IPS-20b (cell line): ENCODE results near the gene TMEM233.

ENCODE experiments used
- H3K27ac ChIP-seq: one replicate; pipeline ENCODE4 v1.5.1; 2013; ENCODE audit warnings: low read length
- H3K27me3 ChIP-seq: 2 replicates; pipeline ENCODE4 v1.6.1; 2013; ENCODE audit warnings: mild to moderate bottlenecking, low read length, inconsistent platforms; ENCODE audit not compliant: insufficient read depth
- H3K36me3 ChIP-seq: 2 replicates; pipeline ENCODE4 v1.6.1; 2013; ENCODE audit warnings: low read depth, mild to moderate bottlenecking, inconsistent platforms, low read length, moderate library complexity; ENCODE audit not compliant: insufficient read depth
- H3K4me1 ChIP-seq: 2 replicates; pipeline ENCODE4 v1.6.1; 2013; ENCODE audit warnings: mild to moderate bottlenecking, control low read depth, inconsistent platforms, low read length, moderate library complexity; ENCODE audit not compliant: insufficient read depth
- H3K4me3 ChIP-seq: 2 replicates; pipeline ENCODE4 v1.5.1; 2013; ENCODE audit warnings: mild to moderate bottlenecking, low read length, inconsistent platforms
- H3K9ac ChIP-seq: 2 replicates; pipeline ENCODE4 v1.6.1; 2013; ENCODE audit warnings: low read depth, mild to moderate bottlenecking, inconsistent platforms, low read length, moderate library complexity
- H3K9me3 ChIP-seq: 2 replicates; pipeline ENCODE4 v1.6.1; 2013; ENCODE audit warnings: mild to moderate bottlenecking, low read depth, low read length, inconsistent platforms; ENCODE audit not compliant: insufficient read depth

TMEM233 gene

GRCh38 chr12:119673634-119674033 is 80.1 kb downstream of the TMEM233 start:
- Histone ChIP-seq H3K9ac (no peak overlapping the region), H3K36me3 (peaks cover 88% of the 10 kb centered on the region), H3K4me3 (no peak overlapping the region), H3K4me1 (no peaks in the 10 kb centered on the region), H3K27ac (no peak overlapping the region), H3K9me3 (no peaks in the 10 kb centered on the region), H3K27me3 (no peaks in the 10 kb centered on the region)

GRCh38 chr12:119674560-119674959 is 81.0 kb downstream of the TMEM233 start:
- no peak overlapping the region for H3K4me3 ChIP-seq
- no peak overlapping the region for H3K27ac ChIP-seq
- no peaks in the 10 kb centered on the region for H3K27me3 ChIP-seq
- H3K36me3 ChIP-seq, result peaks cover 97% of the 10 kb centered on the region
- H3K9me3 ChIP-seq, result no peaks in the 10 kb centered on the region
- no peak overlapping the region for H3K9ac ChIP-seq
- H3K4me1 ChIP-seq, result no peaks in the 10 kb centered on the region

- H3K9me3 ChIP-seq, result no peaks in the 10 kb centered on the region
- no peak overlapping the region for H3K4me3 ChIP-seq
- H3K36me3 ChIP-seq, result peaks cover 99% of the 10 kb centered on the region
- H3K4me1 ChIP-seq, result no peaks in the 10 kb centered on the region
- no peak overlapping the region for H3K9ac ChIP-seq
- no peaks in the 10 kb centered on the region for H3K27me3 ChIP-seq
- no peak overlapping the region for H3K27ac ChIP-seq
Observed at GRCh38 chr12:119676022-119676421, 82.4 kb downstream of the TMEM233 start.

- Histone ChIP-seq H3K9me3 (no peaks in the 10 kb centered on the region), H3K27me3 (no peaks in the 10 kb centered on the region), H3K9ac (no peak overlapping the region), H3K4me3 (no peak overlapping the region), H3K36me3 (peaks cover 99% of the 10 kb centered on the region), H3K4me1 (no peaks in the 10 kb centered on the region), H3K27ac (no peak overlapping the region)
Observed at GRCh38 chr12:119676573-119676972, 83.0 kb downstream of the TMEM233 start.

- Histone ChIP-seq H3K9ac (no peak overlapping the region), H3K36me3 (peaks cover 92% of the 10 kb centered on the region), H3K4me1 (no peaks in the 10 kb centered on the region)
Observed at GRCh38 chr12:119678459-119678858, 84.9 kb downstream of the TMEM233 start.

GRCh38 chr12:119679081-119679480 is 85.5 kb downstream of the TMEM233 start:
- no peak overlapping the region for H3K27ac ChIP-seq
- H3K4me1 ChIP-seq, result no peaks in the 10 kb centered on the region
- H3K9me3 ChIP-seq, result no peaks in the 10 kb centered on the region
- H3K9ac ChIP-seq, result no peak overlapping the region
- H3K27me3 ChIP-seq, result no peaks in the 10 kb centered on the region
- H3K36me3 ChIP-seq, result peaks cover 86% of the 10 kb centered on the region
- no peak overlapping the region for H3K4me3 ChIP-seq

More at GRCh38 chr12:119678459-119678858, 84.9 kb downstream of the TMEM233 start:
- Histone ChIP-seq H3K9me3 (no peaks in the 10 kb centered on the region), H3K27ac (no peak overlapping the region), H3K27me3 (no peaks in the 10 kb centered on the region), H3K4me3 (no peak overlapping the region)

GRCh38 chr12:119679490-119679889 is 85.9 kb downstream of the TMEM233 start:
- Histone ChIP-seq H3K4me1 (no peaks in the 10 kb centered on the region), H3K27me3 (no peaks in the 10 kb centered on the region), H3K27ac (no peak overlapping the region), H3K9ac (no peak overlapping the region), H3K4me3 (no peak overlapping the region), H3K9me3 (no peaks in the 10 kb centered on the region), H3K36me3 (peaks cover 82% of the 10 kb centered on the region)

- Histone ChIP-seq H3K9me3 (no peaks in the 10 kb centered on the region), H3K36me3 (peaks cover 66% of the 10 kb centered on the region), H3K4me3 (no peak overlapping the region), H3K27ac (no peak overlapping the region), H3K27me3 (no peaks in the 10 kb centered on the region), H3K9ac (no peak overlapping the region), H3K4me1 (no peaks in the 10 kb centered on the region)
Observed at GRCh38 chr12:119681111-119681510, 87.5 kb downstream of the TMEM233 start.

GRCh38 chr12:119681728-119682638 is 88.4 kb downstream of the TMEM233 start:
- H3K4me1 ChIP-seq, result no peaks in the 10 kb centered on the region

GRCh38 chr12:119682639-119683252 is 89.2 kb downstream of the TMEM233 start:
- Histone ChIP-seq H3K4me1 (no peaks in the 10 kb centered on the region), H3K4me3 (no peak overlapping the region), H3K9me3 (no peaks in the 10 kb centered on the region), H3K27me3 (no peaks in the 10 kb centered on the region), H3K9ac (no peak overlapping the region), H3K36me3 (peaks cover 66% of the 10 kb centered on the region), H3K27ac (no peak overlapping the region)

More at GRCh38 chr12:119681728-119682638, 88.4 kb downstream of the TMEM233 start:
- H3K27me3 ChIP-seq, result no peaks in the 10 kb centered on the region
- no peaks in the 10 kb centered on the region for H3K9me3 ChIP-seq
- H3K27ac ChIP-seq, result no peak overlapping the region
- H3K36me3 ChIP-seq, result peaks cover 64% of the 10 kb centered on the region
- no peak overlapping the region for H3K9ac ChIP-seq
- no peak overlapping the region for H3K4me3 ChIP-seq

- H3K9ac ChIP-seq, result no peak overlapping the region
- H3K27ac ChIP-seq, result no peak overlapping the region
- no peak overlapping the region for H3K4me3 ChIP-seq
- H3K4me1 ChIP-seq, result no peaks in the 10 kb centered on the region
- H3K9me3 ChIP-seq, result no peaks in the 10 kb centered on the region
- H3K36me3 ChIP-seq, result peaks cover 66% of the 10 kb centered on the region
- no peaks in the 10 kb centered on the region for H3K27me3 ChIP-seq
Observed at GRCh38 chr12:119683413-119683812, 89.8 kb downstream of the TMEM233 start.

GRCh38 chr12:119683816-119684215 is 90.2 kb downstream of the TMEM233 start:
- no peak overlapping the region for H3K9ac ChIP-seq
- H3K36me3 ChIP-seq, result peaks cover 64% of the 10 kb centered on the region
- no peaks in the 10 kb centered on the region for H3K27me3 ChIP-seq
- no peaks in the 10 kb centered on the region for H3K4me1 ChIP-seq
- no peak overlapping the region for H3K4me3 ChIP-seq
- H3K27ac ChIP-seq, result no peak overlapping the region
- H3K9me3 ChIP-seq, result no peaks in the 10 kb centered on the region
